H1 (cell line): Measurements from ENCODE around the gene COL5A1. TPM values are rescaled to one million over a fixed set of nuclear protein-coding genes. Genes with fewer than 3 reads are reported as not detected.

Source experiments
- CTCF ChIA-PET: fragments of 300-600 bp; sonication (Branson Sonifier 250); formaldehyde crosslinking; loops from one replicate; lab custom pipeline; 2021; ENCODE audit not compliant: partially characterized antibody; lab: Charles Lee
- POLR2A ChIA-PET: fragments of 300-600 bp; sonication (Branson Sonifier 250); formaldehyde crosslinking; loops from one replicate; lab custom pipeline; 2021; ENCODE audit warnings: inconsistent platforms; ENCODE audit not compliant: partially characterized antibody; lab: Charles Lee
- DNase-seq, 2 experiments: peaks; one replicate each; pipeline versions ENCODE4 v3.0.0 to v3.0.0-alpha.2; 2010 to 2022; ENCODE audit warnings: low spot score in 2 of 2, low read depth in 1 of 2, mixed read lengths in 1 of 2
- FAIRE-seq: peaks from 2 replicates; lab custom pipeline; 2011; peaks lifted over from hg19 to GRCh38; lab: Jason Lieb, UNC
- H2AFZ ChIP-seq: 2 replicates; pipeline ENCODE4 v1.8.1; 2012; ENCODE audit warnings: low read length, inconsistent platforms
- H2AK5ac ChIP-seq: 2 replicates; pipeline ENCODE4 v1.6.1; 2013; ENCODE audit warnings: low read depth, low read length
- H2BK120ac ChIP-seq: replicated peaks from 2 replicates; pipeline ENCODE3; 2013; ENCODE audit warnings: low read depth, low read length, inconsistent platforms
- H2BK12ac ChIP-seq: 2 replicates; pipeline ENCODE4 v1.6.1; 2013; ENCODE audit warnings: low read depth, low read length
- H2BK15ac ChIP-seq: 2 replicates; pipeline ENCODE4 v1.6.1; 2013; ENCODE audit warnings: low read length
- H2BK20ac ChIP-seq: 2 replicates; pipeline ENCODE4 v1.6.1; 2013; ENCODE audit warnings: low read length
- H2BK5ac ChIP-seq: 2 replicates; pipeline ENCODE4 v1.6.1; 2013; ENCODE audit warnings: low read depth, low read length
- H3K14ac ChIP-seq: 2 replicates; pipeline ENCODE4 v1.6.1; 2013; ENCODE audit warnings: inconsistent platforms; ENCODE audit not compliant: insufficient read length
- H3K18ac ChIP-seq: 2 replicates; pipeline ENCODE4 v1.6.1; 2013; ENCODE audit warnings: low read length; ENCODE audit errors: extremely low read depth
- H3K23ac ChIP-seq: 2 replicates; pipeline ENCODE4 v1.6.1; 2013; ENCODE audit warnings: inconsistent platforms; ENCODE audit not compliant: insufficient read length
- H3K23me2 ChIP-seq: 2 replicates; pipeline ENCODE4 v1.6.1; 2013; ENCODE audit warnings: low read depth, low read length
- H3K27ac ChIP-seq: 2 replicates; pipeline ENCODE4 v1.6.1; 2011; ENCODE audit warnings: low read depth, low read length, inconsistent platforms
- H3K27me3 ChIP-seq, 4 experiments: replicated peaks in 1 of 4; 1 replicate in 1 of 4; 2 replicates in 3 of 4; pipeline versions ENCODE4 v1.6.1 to v1.8.1; 2011 to 2013; ENCODE audit warnings: low read length in 3 of 4, mild to moderate bottlenecking in 3 of 4, inconsistent platforms in 2 of 4, mixed read lengths in 2 of 4, moderate library complexity in 1 of 4; ENCODE audit not compliant: control insufficient read depth in 3 of 4, insufficient read depth in 3 of 4; ENCODE audit errors: extremely low read depth in 1 of 4
- H3K36me3 ChIP-seq, 4 experiments: 2 replicates each; pipeline versions ENCODE4 v1.6.1 to v1.8.1; 2011 to 2013; ENCODE audit warnings: mild to moderate bottlenecking in 4 of 4, low read length in 3 of 4, moderate library complexity in 2 of 4, control low read depth in 1 of 4, inconsistent platforms in 1 of 4; ENCODE audit not compliant: insufficient read depth in 4 of 4, control insufficient read depth in 2 of 4
- H3K4ac ChIP-seq: replicated peaks from 2 replicates; pipeline ENCODE3; 2013; ENCODE audit warnings: low read length, low read depth, mixed read lengths, inconsistent platforms; ENCODE audit not compliant: insufficient read length
- H3K4me1 ChIP-seq, 4 experiments: replicated peaks in 1 of 4; 1 replicate in 1 of 4; 2 replicates in 3 of 4; pipeline versions ENCODE4 v1.6.1 to v1.8.1; 2011 to 2013; ENCODE audit warnings: low read length in 3 of 4, inconsistent platforms in 2 of 4, mixed read lengths in 1 of 4; ENCODE audit not compliant: insufficient read depth in 4 of 4, control insufficient read depth in 3 of 4
- H3K4me2 ChIP-seq, 2 experiments: 2 replicates each; pipeline versions ENCODE4 v1.6.1 to v1.8.1; 2011 to 2013; ENCODE audit warnings: low read depth in 2 of 2, low read length in 2 of 2, control low read depth in 1 of 2, inconsistent platforms in 1 of 2, mild to moderate bottlenecking in 1 of 2; ENCODE audit not compliant: insufficient read depth in 1 of 2
- H3K4me3 ChIP-seq, 4 experiments: fragments of 200-600, 300-600 bp in 1 of 4; sonication (generic), shearing (Covaris generic), sonication (Bioruptor Twin) in 1 of 4; 2 replicates each; pipeline versions ENCODE4 v1.5.1 to v1.8.1; 2011 to 2016; ENCODE audit warnings: low read length in 4 of 4, low read depth in 3 of 4, control low read depth in 2 of 4, inconsistent platforms in 2 of 4, mild to moderate bottlenecking in 2 of 4, mixed read lengths in 1 of 4, moderate library complexity in 1 of 4; ENCODE audit not compliant: insufficient read depth in 2 of 4; ENCODE audit errors: extremely low read depth in 1 of 4
- H3K56ac ChIP-seq: replicated peaks from 2 replicates; pipeline ENCODE3; 2013; ENCODE audit warnings: low read depth, mild to moderate bottlenecking, mixed read lengths, low read length, inconsistent platforms; ENCODE audit not compliant: insufficient read length
- H3K79me1 ChIP-seq: 2 replicates; pipeline ENCODE4 v1.6.1; 2013; ENCODE audit warnings: low read depth, low read length, control low read depth
- H3K79me2 ChIP-seq, 2 experiments: 2 replicates each; pipeline versions ENCODE4 v1.6.1 to v1.8.1; 2012 to 2013; ENCODE audit warnings: low read length in 2 of 2, mild to moderate bottlenecking in 2 of 2, inconsistent platforms in 1 of 2; ENCODE audit not compliant: insufficient read depth in 2 of 2, control insufficient read depth in 1 of 2
- H3K9ac ChIP-seq, 4 experiments: replicated peaks in 1 of 4; 1 replicate in 1 of 4; 2 replicates in 3 of 4; pipeline versions ENCODE4 v1.6.1 to v1.8.1; 2011 to 2013; ENCODE audit warnings: low read depth in 3 of 4, low read length in 3 of 4, control low read depth in 2 of 4, mild to moderate bottlenecking in 2 of 4, moderate library complexity in 2 of 4, inconsistent platforms in 1 of 4; ENCODE audit errors: extremely low read depth in 1 of 4
- H3K9me3 ChIP-seq, 2 experiments: 2 replicates each; pipeline versions ENCODE4 v1.6.1 to v1.8.1; 2012 to 2013; ENCODE audit warnings: mild to moderate bottlenecking in 2 of 2, moderate library complexity in 2 of 2, control low read depth in 1 of 2, inconsistent platforms in 1 of 2, low read depth in 1 of 2, low read length in 1 of 2, mixed read lengths in 1 of 2; ENCODE audit not compliant: insufficient read depth in 2 of 2
- H4K20me1 ChIP-seq, 2 experiments: replicated peaks in 1 of 2; 2 replicates each; pipeline versions ENCODE3 to v1.8.1; 2011 to 2013; ENCODE audit warnings: inconsistent platforms in 2 of 2, low read length in 2 of 2, mild to moderate bottlenecking in 1 of 2; ENCODE audit not compliant: insufficient read depth in 2 of 2, control insufficient read depth in 1 of 2
- H4K5ac ChIP-seq: 2 replicates; pipeline ENCODE4 v1.6.1; 2013; ENCODE audit warnings: low read length, low read depth, mixed read lengths, inconsistent platforms; ENCODE audit not compliant: insufficient read length
- H4K8ac ChIP-seq: 2 replicates; pipeline ENCODE4 v1.8.0; 2013; ENCODE audit warnings: mild to moderate bottlenecking, moderate library complexity, low read length, inconsistent platforms; ENCODE audit not compliant: insufficient read depth; ENCODE audit errors: extremely low read depth
- H4K91ac ChIP-seq: replicated peaks from 2 replicates; pipeline ENCODE3; 2013; ENCODE audit warnings: low read length, mixed read lengths, inconsistent platforms; ENCODE audit not compliant: insufficient read length
- CHD2 ChIP-seq: IDR thresholded peaks from 2 replicates; pipeline ENCODE4 v1.6.1; 2012; ENCODE audit warnings: low read length, improper control_type of control experiment
- CTBP2 ChIP-seq: IDR thresholded peaks from 2 replicates; pipeline ENCODE4 v1.7.0; 2011; ENCODE audit warnings: borderline replicate concordance, mild to moderate bottlenecking, moderate library complexity, mixed read lengths, low read length; ENCODE audit not compliant: insufficient read depth, insufficient read length
- GTF2F1 ChIP-seq: IDR thresholded peaks from 2 replicates; pipeline ENCODE4 v1.6.1; 2012; ENCODE audit warnings: low read depth, low read length, improper control_type of control experiment, borderline replicate concordance
- RFX5 ChIP-seq: IDR thresholded peaks from 2 replicates; pipeline ENCODE4 v1.6.1; 2011; ENCODE audit warnings: low read depth, low read length, improper control_type of control experiment, borderline replicate concordance
- SIRT6 ChIP-seq: IDR thresholded peaks from one replicate; pipeline ENCODE4 v1.7.1; 2012; ENCODE audit warnings: low read length, inconsistent platforms
- WGBS, 2 experiments: shearing (Covaris generic) in 1 of 2; methylation state at CpG; one replicate each; pipeline versions ENCODE4 v1.1.6 to v1.1.7; 2013 to 2015; ENCODE audit warnings: low lambda C conversion rate in 2 of 2, mixed read lengths in 2 of 2, inconsistent platforms in 1 of 2, low coverage in 1 of 2, missing lambda C conversion rate in 1 of 2; ENCODE audit not compliant: insufficient replicate concordance in 2 of 2, insufficient coverage in 1 of 2, insufficient read length in 1 of 2; ENCODE audit errors: extremely low coverage in 1 of 2, missing lambda C conversion rate in 1 of 2; 5-methylcytosine and 5-hydroxymethylcytosine counted together
- polyA plus RNA-seq, 7 experiments: library from polyadenylated mRNA; depleted of rRNA in 3 of 7; stranded (reverse) in 5 of 7; unstranded in 2 of 7; fragments of >200 nt in 5 of 7; fragments of 200-250 nt in 2 of 7; gene quantifications; 1 replicate in 5 of 7; 2 replicates in 1 of 7; 4 replicates in 1 of 7; pipeline versions ENCODE4 v1.2.1 to v1.2.3, GENCODE V29; 2011 to 2013; ENCODE audit warnings: missing spikeins in 2 of 7, mixed read lengths in 2 of 7
- total RNA-seq: library from RNA; stranded (reverse); fragmentation: NEBNext Ultra II Directional; extraction: Animal tissue kit (Norgen Biotek cat#: 25700); gene quantifications from 2 replicates; pipeline ENCODE4 v1.2.1, GENCODE V29; 2021

COL5A1 gene
- total and polyA plus RNA-seq, 2 of the 8 experiments (the other 6 are each of a cell fraction or from before 2014, with no cell fraction given), result 3.8 to 12.0 TPM

- ChIA-PET CTCF (interaction anchor here (0.9 to 2.6 kb wide), 6 partner anchors 12 to 645 kb away, joined by 3 to 11 read pairs (median 3); no protein-coding TSS in a partner anchor), POLR2A (no interaction called here)
- no peak overlapping the region for H3K18ac ChIP-seq
- H3K79me1 ChIP-seq, result no peaks in the 10 kb centered on the region
- TF ChIP-seq CHD2, result no peak
- no peak for TF ChIP-seq CTBP2
- no peak for TF ChIP-seq RFX5
- TF ChIP-seq SIRT6, result no peak
- no peak for TF ChIP-seq GTF2F1
- DNase-seq, result no peak
- H3K36me3 ChIP-seq, result no peaks in the 10 kb centered on the region
- 92% methylated on average over 32 of the region's 34 CpGs; no CpG with 5 or more reads in 1 of the 2 experiments for WGBS, 2 experiments
- no peak overlapping the region for H3K4me3 ChIP-seq
- H3K9ac ChIP-seq, result no peak overlapping the region
- H3K9me3 ChIP-seq, result no peaks in the 10 kb centered on the region
- H3K23ac ChIP-seq, result no peak overlapping the region
- no peaks in the 10 kb centered on the region for H3K79me2 ChIP-seq
- no peak overlapping the region for H3K14ac ChIP-seq
- no peak overlapping the region for H4K5ac ChIP-seq
- no peak overlapping the region for H3K4me2 ChIP-seq
- no peaks in the 10 kb centered on the region for H3K27me3 ChIP-seq
- no peaks in the 10 kb centered on the region for H4K20me1 ChIP-seq
- no peak for FAIRE-seq
- H3K56ac ChIP-seq, result no peak overlapping the region
- no peak overlapping the region for H3K4ac ChIP-seq
- H4K91ac ChIP-seq, result no peak overlapping the region
- H3K4me1 ChIP-seq, result no peaks in the 10 kb centered on the region; a peak in 1 of 7 replicates
- no peak overlapping the region for H4K8ac ChIP-seq
- H2BK5ac ChIP-seq, result no peak overlapping the region; the same call in 1 of the 2 replicates
- H2BK15ac ChIP-seq, result no peak overlapping the region
- H3K23me2 ChIP-seq, result no peaks in the 10 kb centered on the region
- no peak overlapping the region for H3K27ac ChIP-seq
- H2BK120ac ChIP-seq, result no peak overlapping the region
- no peak overlapping the region for H2AK5ac ChIP-seq
- no peak overlapping the region for H2BK20ac ChIP-seq
- no peak overlapping the region for H2AFZ ChIP-seq
- H2BK12ac ChIP-seq, result no peak overlapping the region
Measured at GRCh38 chr9:134770972-134771971, 129.7 kb downstream of the COL5A1 start.
